ENCODE results near the gene ROR1. TPM values are rescaled to one million over a fixed set of nuclear protein-coding genes. Genes with fewer than 3 reads are reported as not detected.

Gene ROR1
- polyA plus RNA-seq, 1 of the 3 experiments (the other 2 are of a cell fraction): 4.0 TPM

GRCh38 chr1:63798284-63798683 is 24.5 kb downstream of the ROR1 start:
- Histone ChIP-seq H3K79me2 (ENCODE audit: insufficient read depth) (peaks cover 3% of the 10 kb centered on the region), H3K9ac (no peak overlapping the region), H3K4me3 (ENCODE audit: low read depth in 2 of 2, low read length in 1 of 2) (no peak overlapping the region), H2AFZ (ENCODE audit: low read depth) (no peak overlapping the region), H3K4me1 (ENCODE audit: control insufficient read depth in 1 of 2, insufficient read depth in 2 of 2, low read depth in 1 of 2, low read length in 1 of 2) (peaks cover 0 to 18% of the 10 kb centered on the region in 2 experiments; a peak in 2 of 4 replicates), H3K27me3 (ENCODE audit: insufficient read depth) (no peaks in the 10 kb centered on the region), H4K20me1 (ENCODE audit: insufficient read depth) (no peaks in the 10 kb centered on the region), H3K9me2 (no peaks in the 10 kb centered on the region), H3K4me2 (no peak overlapping the region), H3K9me3 (no peaks in the 10 kb centered on the region), H3K36me3 (replicated peaks in 1 of 2; ENCODE audit: control insufficient read depth in 1 of 2, insufficient read depth in 2 of 2, low read length in 1 of 2) (peaks cover 0 to 2% of the 10 kb centered on the region in 2 experiments), H3K27ac (ENCODE audit: low read depth in 2 of 2, low read length in 1 of 2) (no peak overlapping the region), H3F3A (replicated peaks; ENCODE audit: insufficient read depth) (no peaks in the 10 kb centered on the region)
- ChIA-PET POLR2A (interaction anchor here (1.0 kb wide), 1 partner anchor 19 kb away, joined by 3 read pairs; no protein-coding TSS in a partner anchor), CTCF (interaction anchor here (1.4 to 2.7 kb wide), 2 partner anchors 13 to 24 kb away, joined by 3 to 12 read pairs; partner anchors contain the start of gene ROR1)
- WGBS (ENCODE audit: low lambda C conversion rate): 100% methylated on average over 2 of the region's 2 CpGs
- TF ChIP-seq TCF12 (IDR thresholded peaks at IDR 0.05): no peak
- TF ChIP-seq SIN3A (IDR thresholded peaks at IDR 0.05; ENCODE audit: borderline replicate concordance, low read depth, low read length): no peak
- no peak for TF ChIP-seq PBX3 (IDR thresholded peaks at IDR 0.05)
- TF ChIP-seq JUND (IDR thresholded peaks at IDR 0.05): no peak
- no peak for TF ChIP-seq FOSL2 (IDR thresholded peaks at IDR 0.05; ENCODE audit: borderline replicate concordance, low read depth)
- TF ChIP-seq RCOR1 (IDR thresholded peaks at IDR 0.05; ENCODE audit: low read length): no peak
- TF ChIP-seq RXRA (IDR thresholded peaks at IDR 0.05; ENCODE audit: borderline replicate concordance, low read depth): no peak
- TF ChIP-seq ZBTB33 (IDR thresholded peaks at IDR 0.05; ENCODE audit: borderline replicate concordance, low read depth): no peak
- TF ChIP-seq MAX (IDR thresholded peaks at IDR 0.05; ENCODE audit: low read depth): no peak
- no peak for TF ChIP-seq CTCF (IDR thresholded peaks at IDR 0.05)
- TF ChIP-seq RAD21 (IDR thresholded peaks at IDR 0.05; ENCODE audit: low read length): no peak
- TF ChIP-seq EP300 (IDR thresholded peaks at IDR 0.05; ENCODE audit: borderline replicate concordance in 1 of 2, low read depth in 1 of 2, low read length in 1 of 2): no peak
- TF ChIP-seq, protein P1, sequence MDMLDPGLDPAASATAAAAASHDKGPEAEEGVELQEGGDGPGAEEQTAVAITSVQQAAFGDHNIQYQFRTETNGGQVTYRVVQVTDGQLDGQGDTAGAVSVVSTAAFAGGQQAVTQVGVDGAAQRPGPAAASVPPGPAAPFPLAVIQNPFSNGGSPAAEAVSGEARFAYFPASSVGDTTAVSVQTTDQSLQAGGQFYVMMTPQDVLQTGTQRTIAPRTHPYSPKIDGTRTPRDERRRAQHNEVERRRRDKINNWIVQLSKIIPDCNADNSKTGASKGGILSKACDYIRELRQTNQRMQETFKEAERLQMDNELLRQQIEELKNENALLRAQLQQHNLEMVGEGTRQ (IDR thresholded peaks at IDR 0.05; ENCODE audit: borderline replicate concordance, low read depth, low read length): no peak
- TF ChIP-seq FOXM1 (IDR thresholded peaks at IDR 0.05; ENCODE audit: low read depth): no peak
- TF ChIP-seq POLR2AphosphoS5 (IDR thresholded peaks at IDR 0.05; ENCODE audit: low read depth, low read length): no peak
- no peak for TF ChIP-seq GATA2 (CRISPR knock-in tag; IDR thresholded peaks at IDR 0.05)
- DNase-seq: no peak
